Activated gamma-delta T cell treated with anti-CD3 and anti-CD28 coated beads, Interleukin-2, amount 50 U/mL, for 16 hours (primary cell): ENCODE results near the gene S100A1.

ENCODE experiments used
- DNase-seq: peaks from one replicate; pipeline ENCODE4 v3.0.0-alpha.2; 2020; ENCODE audit warnings: low read depth

Gene S100A1

GRCh38 chr1:153610811-153611301 is 17.4 kb upstream of the S100A1 start:
- no peak for DNase-seq

- no peak for DNase-seq
Observed at GRCh38 chr1:153611356-153611755, 16.9 kb upstream of the S100A1 start.

DNA sequence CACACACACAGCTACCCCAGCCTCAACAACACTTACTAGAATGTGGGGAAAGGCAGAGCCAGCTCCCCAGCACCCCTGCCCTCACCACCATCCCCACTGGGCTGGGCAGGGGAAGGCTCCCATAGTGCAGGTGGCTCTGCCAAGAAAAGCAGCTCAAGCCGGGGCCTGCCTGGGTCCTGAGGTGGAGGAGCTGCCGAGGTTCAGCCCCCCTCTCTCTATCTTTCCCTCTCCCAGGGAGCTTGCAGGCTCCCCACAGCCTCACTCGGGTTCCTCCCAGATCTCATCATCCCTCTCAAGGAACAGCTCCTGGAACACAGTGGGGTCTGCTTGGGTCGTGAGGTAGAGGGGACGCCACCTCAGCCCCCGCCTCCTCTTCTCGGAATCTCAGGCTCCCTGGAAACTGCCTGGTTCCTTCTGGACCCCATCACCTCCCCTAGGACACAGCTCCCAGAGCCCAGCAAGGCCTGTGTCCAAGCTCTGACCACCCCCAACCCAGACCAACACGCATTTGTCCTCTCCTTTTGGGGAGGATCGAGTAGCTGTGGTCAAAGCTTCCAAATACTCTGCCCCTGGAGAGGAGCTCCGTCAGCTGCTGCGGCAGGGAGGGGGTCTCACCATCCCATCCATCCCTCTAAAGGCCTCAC is 16.0 kb upstream of the S100A1 start:
- no peak for DNase-seq

DNA sequence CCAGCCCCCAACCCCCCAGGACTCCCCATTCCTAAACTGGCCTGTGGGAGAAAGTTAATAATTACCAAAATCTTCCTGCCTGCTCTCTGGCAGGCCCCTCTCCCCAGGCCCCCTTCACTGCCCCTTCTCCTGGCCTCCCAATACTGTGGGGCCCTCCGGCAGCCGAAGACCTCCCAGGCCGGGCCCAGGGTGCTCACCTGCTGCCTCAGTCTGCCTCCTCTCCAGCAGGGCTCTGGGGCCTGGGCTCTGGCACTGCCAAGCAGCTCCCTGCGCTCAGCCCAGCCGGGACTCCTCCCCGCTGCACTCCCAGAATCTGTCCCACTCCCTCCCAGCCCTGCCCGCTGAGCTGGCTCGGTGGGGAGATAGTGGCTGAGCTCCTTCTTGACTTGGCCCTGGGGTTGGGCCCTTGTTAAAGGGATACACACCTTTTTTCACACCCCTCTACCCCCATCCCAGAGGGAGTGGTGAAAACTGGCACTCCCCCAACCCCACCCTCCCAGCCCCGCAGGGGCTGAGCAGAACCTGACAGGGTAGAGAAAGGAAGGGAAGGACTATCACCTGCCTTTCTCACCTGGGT is 15.4 kb upstream of the S100A1 start, which contains the start of gene S100A16:
S100A16 (minus strand) TSS at position 383 of the 577 bp plus-strand sequence. CDS start 4,986 bp downstream, outside the sequence.
- DNase-seq = no peak

DNA sequence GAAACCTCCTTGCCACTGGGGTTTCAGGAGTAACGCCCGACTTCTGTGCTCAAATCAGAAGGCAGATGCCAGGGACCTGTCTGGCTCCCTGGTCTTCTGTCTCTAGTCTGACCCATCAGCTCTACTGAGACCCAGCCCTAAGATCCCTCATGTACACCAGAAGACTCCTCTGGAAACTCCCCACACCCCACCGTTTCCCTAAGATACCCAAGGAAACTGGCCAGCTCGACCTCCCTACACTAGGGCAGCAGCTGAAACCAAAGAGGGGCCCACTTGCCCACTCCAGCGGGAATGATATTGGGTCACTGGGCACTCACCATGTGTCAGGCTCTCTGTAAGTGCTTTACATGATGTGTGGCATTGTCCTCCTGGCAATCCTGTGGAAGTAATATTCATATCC is 14.8 kb upstream of the S100A1 start:
- DNase-seq = no peak

DNA sequence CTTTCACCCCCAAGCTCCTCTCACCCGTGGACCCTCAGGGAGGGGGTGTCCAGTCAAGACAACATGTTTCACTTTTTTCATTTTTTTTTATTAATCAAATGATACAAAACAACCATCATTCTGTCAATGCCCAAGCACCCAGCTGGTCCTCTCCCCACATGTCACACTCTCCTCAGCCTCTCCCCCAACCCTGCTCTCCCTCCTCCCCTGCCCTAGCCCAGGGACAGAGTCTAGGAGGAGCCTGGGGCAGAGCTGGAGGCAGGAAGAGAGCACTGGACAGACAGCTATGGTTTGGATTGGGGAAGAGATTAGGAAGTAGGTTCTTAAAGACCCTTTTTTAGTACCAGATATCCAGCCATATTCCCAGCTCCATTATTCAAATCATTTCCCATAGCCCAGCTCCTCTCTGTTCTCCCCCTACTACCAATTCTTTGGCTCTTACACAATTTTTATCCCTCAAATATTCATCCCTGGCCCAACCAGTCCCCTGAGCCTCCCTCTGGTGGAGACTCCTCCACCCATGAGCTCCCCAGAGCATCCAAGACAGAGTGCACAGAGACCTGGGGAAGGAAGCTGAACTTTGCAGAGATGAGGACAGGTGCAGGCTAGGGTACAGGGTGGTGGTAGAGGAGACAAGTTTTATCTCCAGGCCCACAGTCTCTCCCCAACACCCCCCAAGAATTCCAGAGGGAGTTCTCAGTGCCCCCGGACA is 13.9 kb upstream of the S100A1 start:
- DNase-seq = no peak

- no peak for DNase-seq
Observed at GRCh38 chr1:153614906-153615305, 13.3 kb upstream of the S100A1 start.

DNA sequence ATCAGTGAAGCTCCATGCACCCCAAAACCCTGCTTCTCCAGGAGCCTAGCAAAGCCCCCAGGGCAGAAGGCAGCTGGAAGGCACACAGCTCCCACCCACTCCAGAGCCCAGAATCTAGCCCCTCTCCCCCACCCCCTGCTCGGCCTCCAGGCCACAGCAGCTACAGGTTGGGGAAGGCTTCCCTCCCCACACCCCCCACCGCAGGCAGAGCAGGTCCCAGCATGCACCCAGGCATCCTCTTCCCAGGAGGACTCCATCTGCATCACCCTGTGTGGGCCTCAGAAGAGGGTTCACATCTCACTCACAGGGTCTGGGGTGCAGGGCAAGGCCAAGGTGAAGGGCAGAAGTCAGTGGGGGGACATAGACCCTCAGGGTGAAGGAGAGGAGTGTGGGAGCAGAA is 12.8 kb upstream of the S100A1 start:
- DNase-seq = no peak

GRCh38 chr1:153616144-153616916 is 11.9 kb upstream of the S100A1 start, which contains the start of gene S100A14:
TSS of gene S100A14 (minus strand) at chr1:153616325. CDS start at chr1:153615858, 467 bp downstream.
- DNase-seq = no peak

- DNase-seq = no peak
Observed at GRCh38 chr1:153616917-153617311, 11.3 kb upstream of the S100A1 start.

DNA sequence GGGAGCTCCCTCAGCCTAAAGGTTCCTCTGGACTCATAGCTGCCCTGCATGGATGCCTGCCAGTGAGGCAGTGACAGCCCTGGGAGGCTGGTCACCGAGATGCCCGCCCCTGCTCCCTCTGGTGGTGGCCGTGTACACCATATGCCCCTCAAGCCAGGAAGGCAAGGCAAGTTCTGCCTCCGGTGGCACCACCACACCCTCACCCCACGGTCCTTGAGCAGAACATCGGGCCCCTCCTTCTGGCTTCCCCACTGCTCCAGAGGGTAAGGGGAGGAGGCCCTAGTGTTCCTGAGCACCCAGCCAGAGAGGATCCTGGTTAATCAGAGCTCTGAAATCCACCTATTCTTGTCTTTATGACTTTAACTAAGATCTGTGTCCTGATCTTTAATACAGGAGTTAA is 10.6 kb upstream of the S100A1 start:
- DNase-seq = peak; percentile 60

DNA sequence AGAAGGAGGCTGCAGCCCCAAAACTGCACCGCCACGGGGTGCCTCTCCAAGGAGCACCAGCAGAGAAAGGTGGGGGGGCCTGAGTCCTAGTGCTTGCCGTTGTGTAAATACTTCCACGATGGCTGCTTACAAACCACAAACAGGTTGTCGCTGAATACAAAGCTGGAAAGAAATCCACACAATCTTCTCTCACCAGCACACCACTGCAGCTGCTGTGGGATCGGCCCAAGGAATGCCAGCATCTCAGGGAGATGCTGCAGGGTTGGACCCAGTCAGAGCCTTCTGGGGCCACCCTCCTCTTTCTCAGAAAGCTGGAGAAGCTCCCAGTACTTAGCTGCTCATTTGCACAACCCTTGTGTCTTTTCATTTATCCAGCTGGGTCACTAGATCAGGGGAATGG is 9.1 kb upstream of the S100A1 start:
- DNase-seq = no peak

- no peak for DNase-seq
Observed at GRCh38 chr1:153623101-153623500, 5.1 kb upstream of the S100A1 start.

GRCh38 chr1:153624965-153625611 is 3.1 kb upstream of the S100A1 start:
- DNase-seq = no peak

DNA sequence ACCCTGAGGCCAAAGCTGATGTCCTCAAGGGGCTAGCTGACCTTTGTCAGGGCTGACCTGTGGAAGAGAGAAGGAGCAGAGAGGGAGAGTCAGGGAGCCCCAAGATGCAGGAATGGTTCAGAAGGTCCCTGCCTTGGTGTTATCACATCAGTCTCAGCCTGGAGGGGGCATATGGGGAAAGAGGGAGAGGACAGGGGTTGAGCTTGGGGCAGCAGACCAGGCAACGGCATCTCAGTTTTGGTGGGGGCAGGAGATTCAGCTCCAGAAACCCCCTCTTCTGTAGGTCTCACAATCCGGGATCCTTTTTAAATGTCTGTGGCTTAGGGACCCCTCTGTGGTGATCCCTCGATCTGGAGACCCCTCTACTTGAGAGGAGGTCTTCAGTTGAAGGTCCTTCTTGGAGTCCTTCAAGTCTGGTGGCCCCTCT is 1.7 kb upstream of the S100A1 start:
- no peak for DNase-seq

- DNase-seq = no peak
Observed at GRCh38 chr1:153626904-153627714, 1.1 kb upstream of the S100A1 start, which contains the start of gene S100A13. TSS of gene S100A13 (minus strand) at chr1:153627505. CDS start at chr1:153626472, 1,033 bp downstream.

DNA sequence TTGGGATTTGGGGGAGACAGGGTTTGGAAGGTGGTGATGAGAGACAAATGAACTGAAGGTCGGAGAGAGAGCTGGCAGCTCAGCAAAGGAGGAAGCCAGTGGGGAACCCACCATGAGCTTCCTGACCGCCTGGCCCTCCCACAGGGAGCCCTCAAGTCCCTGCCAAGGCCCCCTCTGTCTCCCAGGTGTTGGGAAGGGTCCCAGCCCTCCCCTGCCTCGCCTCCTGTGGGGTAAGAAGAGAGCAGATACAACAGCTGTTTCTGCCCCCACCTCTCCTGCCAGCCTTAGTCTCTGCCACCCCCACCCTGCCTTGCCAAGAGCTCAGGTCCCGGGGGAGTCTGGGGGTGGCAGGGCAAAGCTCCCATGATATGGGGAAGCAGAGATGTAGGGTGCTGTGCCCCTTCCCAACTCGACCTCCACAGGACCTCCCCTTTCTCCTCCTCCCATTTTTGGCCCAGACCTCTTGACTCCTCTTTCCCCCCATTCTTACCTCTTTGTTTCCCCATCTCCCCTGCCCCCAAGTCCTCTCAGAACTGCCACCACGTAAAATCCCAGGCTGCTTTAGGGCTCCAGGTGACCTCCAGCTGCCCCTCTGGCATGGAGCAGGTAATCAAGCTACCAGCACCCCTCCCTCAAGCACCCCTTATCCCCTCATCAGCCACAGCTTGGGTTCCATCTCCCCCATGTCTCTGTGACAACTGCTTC is 556 bp downstream of the S100A1 start:
- no peak for DNase-seq

DNA sequence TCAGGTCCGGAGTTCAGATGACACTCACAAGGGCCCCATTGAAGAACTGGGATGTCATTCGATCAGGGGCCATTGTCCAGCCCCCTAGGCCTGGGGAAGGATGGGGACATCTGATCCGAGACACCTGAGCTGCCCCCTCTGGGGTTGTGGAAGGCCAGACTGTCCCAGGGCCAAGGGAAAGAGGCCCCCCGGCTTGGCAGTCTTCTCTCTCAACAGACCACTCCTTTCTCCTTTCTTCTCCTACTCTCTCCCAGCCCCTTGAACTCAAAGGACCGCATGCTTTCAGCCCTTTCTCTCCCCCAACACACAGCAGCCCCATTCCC is 1.1 kb downstream of the S100A1 start:
- DNase-seq = no peak

GRCh38 chr1:153629971-153630370 is 1.7 kb downstream of the S100A1 start:
- no peak for DNase-seq

DNA sequence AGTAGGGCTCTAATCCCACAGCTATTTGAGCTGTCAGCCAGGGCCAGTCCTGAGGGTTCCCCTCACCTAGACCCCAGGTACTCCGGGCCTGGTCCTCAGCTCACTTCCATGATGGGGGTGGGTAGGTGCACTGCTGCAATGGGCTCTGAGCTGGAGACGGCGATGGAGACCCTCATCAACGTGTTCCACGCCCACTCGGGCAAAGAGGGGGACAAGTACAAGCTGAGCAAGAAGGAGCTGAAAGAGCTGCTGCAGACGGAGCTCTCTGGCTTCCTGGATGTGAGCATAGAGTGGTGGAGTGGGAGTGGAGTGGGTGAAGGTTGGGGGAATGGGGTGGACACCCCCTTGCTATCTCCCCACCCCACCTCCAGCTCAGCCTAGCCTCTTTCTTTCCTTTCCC is 2.1 kb downstream of the S100A1 start:
- DNase-seq = no peak
